Lower leg skin (tissue), 4 donors: ENCODE measurements around the gene EML2. TPM values are rescaled to one million over a fixed set of nuclear protein-coding genes. Genes with fewer than 3 reads are reported as not detected.
A peak's percentile ranks its signal among the peaks of the same experiment; 100 is the strongest.

Experiments
- DNase-seq, 2 donors: peaks; one replicate each; pipeline ENCODE4 v3.0.0-alpha.2; 2019; ENCODE audit warnings: low spot score in 2 of 2
- H3K4me3 ChIP-seq: fragments of 200-600 bp; sonication (generic); 2 replicates; pipeline ENCODE4 v1.5.1; 2017; ENCODE audit warnings: mild to moderate bottlenecking, low read depth; ENCODE audit not compliant: poor library complexity, severe bottlenecking
- POLR2A ChIP-seq, 2 donors: fragments of 450-650 bp; IDR thresholded peaks; one replicate each; pipeline ENCODE4 v1.6.1; 2016 to 2017; ENCODE audit warnings: antibody characterized with exemption in 2 of 2, mild to moderate bottlenecking in 1 of 2, moderate library complexity in 1 of 2
- WGBS, 2 donors: methylation state at CpG; one replicate each; pipeline ENCODE4 v1.1.5; 2018; 5-methylcytosine and 5-hydroxymethylcytosine counted together
- intact Hi-C: fragments of 100-400 bp; cut with DNase I; formaldehyde crosslinking; loops from one replicate; pipeline ENCODE4 v1.15.0; 2023; ENCODE audit warnings: low total_unique reads
- total RNA-seq, 4 donors: library from RNA; depleted of rRNA; stranded (reverse); fragments of >200 nt; gene quantifications; one replicate each; pipeline ENCODE4 v1.1.0, GENCODE V29; 2016
- TF ChIP-seq, protein P1 (sequence below), 3 donors: fragments of 450-650 bp; IDR thresholded peaks; one replicate each; pipeline ENCODE4 v1.5.1; 2016; ENCODE audit warnings: antibody characterized with exemption in 3 of 3, mild to moderate bottlenecking in 3 of 3, moderate library complexity in 2 of 3

The EML2 gene
- total RNA-seq, 4 donors from 2014 or later, result 85.6 to 101 (median 89.4) TPM

DNA sequence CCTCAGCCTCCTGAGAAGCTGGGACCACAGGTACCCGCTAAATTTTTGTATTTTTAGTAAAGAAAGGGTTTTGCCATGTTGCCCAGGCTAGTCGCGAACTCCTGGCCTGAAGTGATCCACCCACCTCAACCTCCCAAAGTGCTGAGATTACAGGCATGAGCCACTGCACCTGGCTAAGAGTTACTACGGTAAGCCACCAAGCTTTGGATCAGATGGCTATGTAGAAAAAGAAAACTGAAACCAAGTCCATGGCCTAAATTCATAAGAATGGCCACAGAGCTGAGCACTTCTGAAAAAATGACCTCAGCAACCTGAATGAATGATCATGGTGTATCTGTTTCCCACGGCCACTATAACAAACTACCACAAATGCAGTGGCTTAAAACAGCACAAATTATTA is 64.0 kb downstream of the EML2 start:
- 88 to 93% methylated on average over 5 of the region's 5 CpGs for WGBS, 2 donors
- no peak overlapping the region for H3K4me3 ChIP-seq
- intact Hi-C loops, result no loop called here
- no peak for TF ChIP-seq POLR2A (IDR thresholded peaks at IDR 0.05)
- TF ChIP-seq, protein P1, sequence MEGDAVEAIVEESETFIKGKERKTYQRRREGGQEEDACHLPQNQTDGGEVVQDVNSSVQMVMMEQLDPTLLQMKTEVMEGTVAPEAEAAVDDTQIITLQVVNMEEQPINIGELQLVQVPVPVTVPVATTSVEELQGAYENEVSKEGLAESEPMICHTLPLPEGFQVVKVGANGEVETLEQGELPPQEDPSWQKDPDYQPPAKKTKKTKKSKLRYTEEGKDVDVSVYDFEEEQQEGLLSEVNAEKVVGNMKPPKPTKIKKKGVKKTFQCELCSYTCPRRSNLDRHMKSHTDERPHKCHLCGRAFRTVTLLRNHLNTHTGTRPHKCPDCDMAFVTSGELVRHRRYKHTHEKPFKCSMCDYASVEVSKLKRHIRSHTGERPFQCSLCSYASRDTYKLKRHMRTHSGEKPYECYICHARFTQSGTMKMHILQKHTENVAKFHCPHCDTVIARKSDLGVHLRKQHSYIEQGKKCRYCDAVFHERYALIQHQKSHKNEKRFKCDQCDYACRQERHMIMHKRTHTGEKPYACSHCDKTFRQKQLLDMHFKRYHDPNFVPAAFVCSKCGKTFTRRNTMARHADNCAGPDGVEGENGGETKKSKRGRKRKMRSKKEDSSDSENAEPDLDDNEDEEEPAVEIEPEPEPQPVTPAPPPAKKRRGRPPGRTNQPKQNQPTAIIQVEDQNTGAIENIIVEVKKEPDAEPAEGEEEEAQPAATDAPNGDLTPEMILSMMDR (IDR thresholded peaks at IDR 0.05), result no peak
- DNase-seq, result no peak

DNA sequence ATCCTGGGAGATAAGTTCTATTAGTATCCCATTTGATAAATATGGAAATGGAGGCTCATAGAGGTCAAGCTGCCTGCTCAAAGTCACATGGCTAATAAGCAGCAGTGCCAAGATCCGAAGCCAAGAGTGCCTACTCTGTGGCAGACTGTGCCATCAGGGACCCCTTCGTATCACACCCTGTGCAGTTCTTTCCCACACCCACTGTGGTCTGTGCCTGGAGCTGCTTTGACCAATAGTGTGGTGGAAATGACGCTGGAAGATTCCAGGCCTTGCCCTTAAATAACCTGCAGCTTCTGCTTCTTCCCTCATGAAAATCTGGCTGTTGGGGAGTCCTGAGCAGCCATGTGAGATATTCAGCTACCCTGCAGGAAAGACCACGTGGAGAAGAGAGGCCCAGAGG is 64.7 kb downstream of the EML2 start:
- 58 to 59% methylated on average over 4 of the region's 4 CpGs for WGBS, 2 donors
- intact Hi-C loops, result no loop called here

DNA sequence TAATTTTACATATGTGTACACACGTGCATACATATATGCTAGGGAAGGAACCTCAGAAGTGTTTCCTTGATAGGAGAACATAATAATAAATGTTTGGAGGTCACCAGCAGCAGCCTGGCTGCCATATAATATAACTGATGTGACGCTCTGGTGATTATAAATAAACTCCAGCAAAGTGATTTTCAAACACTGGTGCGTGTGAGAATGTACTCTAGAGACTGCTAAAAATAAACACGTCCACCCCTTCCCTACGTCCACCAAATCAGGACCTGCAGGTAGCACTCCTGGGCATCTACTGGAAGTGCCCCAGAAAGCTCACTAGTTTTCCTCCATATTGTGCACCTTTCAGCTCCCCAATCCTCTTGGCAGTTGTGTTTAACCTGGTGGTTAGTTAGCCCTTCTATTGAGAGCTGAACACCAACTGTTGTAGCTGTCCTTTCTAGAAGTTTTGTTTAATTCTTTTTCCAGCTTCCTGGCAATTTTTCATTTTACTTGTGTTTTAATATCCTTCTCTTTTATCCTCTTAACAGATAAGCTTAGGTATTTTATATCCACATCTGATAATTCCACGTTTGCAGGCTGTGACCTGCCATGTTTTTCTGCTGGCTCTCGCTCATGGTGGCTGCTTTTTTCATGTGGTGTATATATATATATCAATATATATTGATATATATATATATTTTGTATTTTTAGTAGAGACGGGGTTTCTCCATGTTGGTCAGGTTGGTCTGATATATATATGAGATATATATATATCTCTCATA is 67.6 kb downstream of the EML2 start:
- DNase-seq, result no peak
- H3K4me3 ChIP-seq, result no peak overlapping the region
- WGBS, 2 donors, result 90 to 92% methylated on average over 8 of the region's 8 CpGs
- TF ChIP-seq, protein P1 (IDR thresholded peaks at IDR 0.05), result no peak
- no peak for TF ChIP-seq POLR2A (IDR thresholded peaks at IDR 0.05)
- intact Hi-C loops, result no loop called here

More for the DNA sequence above, 64.7 kb downstream of the EML2 start:
- no peak overlapping the region for H3K4me3 ChIP-seq
- no peak for TF ChIP-seq POLR2A (IDR thresholded peaks at IDR 0.05)
- TF ChIP-seq, protein P1 (IDR thresholded peaks at IDR 0.05), result no peak
- no peak for DNase-seq

DNA sequence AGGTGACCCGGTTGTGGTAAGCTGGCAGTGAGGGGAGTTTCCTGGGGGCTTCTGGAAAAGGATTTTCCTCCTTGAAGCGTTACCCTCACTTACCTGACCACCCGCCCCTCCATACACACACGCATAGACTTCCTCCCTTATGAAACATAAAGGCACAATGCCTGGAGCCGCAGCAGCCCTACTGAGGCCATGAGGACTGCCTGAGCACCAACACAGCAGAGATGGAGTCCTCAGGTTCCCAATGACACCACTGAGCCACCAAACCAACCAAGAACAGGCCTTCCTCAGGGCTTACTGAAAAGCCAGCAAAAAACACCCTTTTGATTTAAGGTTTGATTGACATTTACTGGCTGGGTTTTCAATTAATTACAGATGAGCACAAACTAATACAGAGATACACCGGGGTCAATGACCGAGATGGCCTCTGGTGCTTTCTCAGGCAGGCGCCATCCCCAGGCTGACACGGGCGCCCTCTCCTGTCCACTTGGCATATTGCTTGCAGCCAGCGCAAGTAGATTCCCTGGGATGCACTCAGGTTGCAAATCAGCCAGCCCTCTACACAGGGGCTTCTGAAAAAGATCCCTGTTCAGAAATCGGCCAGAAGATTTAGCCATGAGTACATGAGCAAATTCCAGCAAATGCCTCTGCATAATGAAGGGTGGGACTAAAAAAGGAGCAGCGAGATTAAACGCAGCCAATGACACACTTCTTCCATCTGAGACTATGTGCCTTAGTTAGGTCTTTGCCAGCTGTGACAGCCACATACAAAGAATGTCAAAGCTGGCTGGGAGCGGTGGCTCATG is 69.4 kb downstream of the EML2 start:
- peak in 1 of 2 donors; percentile 89 for DNase-seq
- TF ChIP-seq, protein P1 (IDR thresholded peaks at IDR 0.05), result no peak

DNA sequence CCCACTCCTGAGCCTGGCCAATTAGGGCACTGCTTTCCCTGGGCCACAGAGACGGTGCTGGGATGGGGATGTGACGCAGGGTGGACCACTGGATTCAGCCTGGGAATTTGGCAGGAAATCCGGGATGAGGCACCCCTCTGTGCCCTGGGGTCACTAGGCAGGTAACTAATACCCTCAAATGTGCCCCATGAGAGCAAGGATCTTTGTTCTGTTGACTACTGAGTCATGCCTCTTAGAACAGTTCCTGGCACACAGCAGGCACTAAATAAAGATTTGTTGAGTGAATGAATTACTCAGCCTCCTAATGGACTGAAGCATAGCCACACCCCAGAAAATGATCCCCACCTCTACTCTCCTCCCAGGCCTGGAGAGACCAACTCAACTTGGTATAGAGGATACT is 70.5 kb downstream of the EML2 start:
- no peak for DNase-seq
- TF ChIP-seq, protein P1 (IDR thresholded peaks at IDR 0.05), result no peak
- no peak for TF ChIP-seq POLR2A (IDR thresholded peaks at IDR 0.05)
- 54 to 55% methylated on average over 3 of the region's 3 CpGs for WGBS, 2 donors

More for the DNA sequence above, 69.4 kb downstream of the EML2 start:
- 45 to 49% methylated on average over 15 of the region's 15 CpGs for WGBS, 2 donors
- no peak overlapping the region for H3K4me3 ChIP-seq
- intact Hi-C loops, result no loop called here

More for the DNA sequence above, 70.5 kb downstream of the EML2 start:
- intact Hi-C loops, result no loop called here
- no peak overlapping the region for H3K4me3 ChIP-seq
